Keratinocyte (primary cell): ENCODE measurements around the gene CD276. TPM values are rescaled to one million over a fixed set of nuclear protein-coding genes. Genes with fewer than 3 reads are reported as not detected.

Experiments
- DNase-seq: peaks from one replicate; pipeline ENCODE4 v3.0.0-alpha.2; 2011; ENCODE audit warnings: low read depth, missing footprints, low spot score
- FAIRE-seq: peaks from 2 replicates; lab custom pipeline; 2011; peaks lifted over from hg19 to GRCh38; lab: Jason Lieb, UNC
- H2AFZ ChIP-seq: 2 replicates; pipeline ENCODE4 v1.6.0; 2012; ENCODE audit warnings: low read length, control low read depth, inconsistent platforms; ENCODE audit not compliant: control insufficient read depth
- H3K27ac ChIP-seq: 2 replicates; pipeline ENCODE4 v1.5.1; 2011; ENCODE audit warnings: low read length; ENCODE audit not compliant: control insufficient read depth, insufficient read depth
- H3K27me3 ChIP-seq: 3 replicates; pipeline ENCODE4 v1.6.0; 2011; ENCODE audit warnings: low read length; ENCODE audit not compliant: control insufficient read depth, insufficient read depth; ENCODE audit errors: extremely low read depth
- H3K36me3 ChIP-seq, 2 experiments: 2 replicates in 1 of 2; 3 replicates in 1 of 2; pipeline ENCODE4 v1.5.1; 2011; ENCODE audit warnings: low read length in 2 of 2, mild to moderate bottlenecking in 1 of 2; ENCODE audit not compliant: control insufficient read depth in 2 of 2, insufficient read depth in 2 of 2; ENCODE audit errors: extremely low read depth in 1 of 2
- H3K4me1 ChIP-seq: 3 replicates; pipeline ENCODE4 v1.5.1; 2011; ENCODE audit warnings: low read length; ENCODE audit not compliant: control insufficient read depth, insufficient read depth; ENCODE audit errors: extremely low read depth
- H3K4me2 ChIP-seq: 3 replicates; pipeline ENCODE4 v1.6.0; 2011; ENCODE audit warnings: low read depth, low read length; ENCODE audit not compliant: control insufficient read depth, insufficient read depth; ENCODE audit errors: extremely low read depth
- H3K4me3 ChIP-seq, 3 experiments: fragments of 200-600 bp in 1 of 3; sonication (generic) in 1 of 3; 2 replicates in 2 of 3; 3 replicates in 1 of 3; pipeline ENCODE4 v1.5.1; 2011 to 2016; ENCODE audit warnings: low read length in 3 of 3, mild to moderate bottlenecking in 3 of 3, control low read depth in 2 of 3, inconsistent platforms in 1 of 3, low read depth in 1 of 3, mixed read lengths in 1 of 3, mixed run types in 1 of 3, moderate library complexity in 1 of 3; ENCODE audit not compliant: control insufficient read depth in 2 of 3, insufficient read depth in 2 of 3; ENCODE audit errors: extremely low read depth in 1 of 3
- H3K79me2 ChIP-seq: 2 replicates; pipeline ENCODE4 v1.6.0; 2012; ENCODE audit warnings: low read length; ENCODE audit not compliant: control insufficient read depth, insufficient read depth
- H3K9ac ChIP-seq: 3 replicates; pipeline ENCODE4 v1.6.0; 2011; ENCODE audit warnings: low read length; ENCODE audit not compliant: control insufficient read depth, insufficient read depth; ENCODE audit errors: extremely low read depth
- H3K9me1 ChIP-seq: 3 replicates; pipeline ENCODE4 v1.6.0; 2011; ENCODE audit warnings: low read length; ENCODE audit not compliant: control insufficient read depth, insufficient read depth; ENCODE audit errors: extremely low read depth
- H3K9me3 ChIP-seq: 2 replicates; pipeline ENCODE4 v1.5.1; 2012; ENCODE audit warnings: low read depth, low read length; ENCODE audit not compliant: control insufficient read depth
- H4K20me1 ChIP-seq: 3 replicates; pipeline ENCODE4 v1.6.0; 2011; ENCODE audit warnings: low read length; ENCODE audit not compliant: control insufficient read depth, insufficient read depth; ENCODE audit errors: extremely low read depth
- CTCF ChIP-seq, 3 experiments: IDR thresholded peaks in 1 of 3; conservative IDR thresholded peaks in 1 of 3; optimal IDR thresholded peaks in 1 of 3; 2 replicates in 2 of 3; 3 replicates in 1 of 3; pipeline versions ENCODE3 to v1.5.1; 2011; ENCODE audit warnings: low read length in 3 of 3, mild to moderate bottlenecking in 3 of 3, moderate library complexity in 2 of 3, control low read depth in 1 of 3, inconsistent platforms in 1 of 3; ENCODE audit not compliant: insufficient read depth in 2 of 3; ENCODE audit errors: extremely low read depth in 1 of 3
- EZH2 ChIP-seq: IDR thresholded peaks from one replicate; pipeline ENCODE4 v1.6.1; 2012; ENCODE audit warnings: inconsistent platforms, mild to moderate bottlenecking, low read length, moderate library complexity
- dilution Hi-C: fragments of 300-500 bp; cut with MboI; formaldehyde crosslinking; loops from one replicate; pipeline ENCODE4 v1.7.0; 2020; ENCODE audit warnings: low sequenced_read_pairs; ENCODE audit not compliant: extremely low pct_ligation_motif_present
- polyA plus RNA-seq, 5 experiments: library from polyadenylated mRNA; depleted of rRNA in 3 of 5; stranded (reverse) in 3 of 5; stranded (forward) in 1 of 5; unstranded in 1 of 5; fragments of >200 nt; gene quantifications; 1 replicate in 1 of 5; 2 replicates in 3 of 5; 3 replicates in 1 of 5; pipeline versions ENCODE4 v1.2.1 to v1.2.3, GENCODE V29; 2011 to 2012; ENCODE audit warnings: missing spikeins in 2 of 5, low read depth in 1 of 5, low replicate concordance in 1 of 5

Gene CD276
- polyA plus RNA-seq, 1 donor (not counting 4 experiments of a cell fraction or from before 2014, with no cell fraction given), result 62.9 TPM

- Histone ChIP-seq H3K36me3 (no peaks in the 10 kb centered on the region), H3K9ac (no peak overlapping the region), H3K4me2 (no peak overlapping the region), H3K9me3 (no peaks in the 10 kb centered on the region), H3K4me1 (peaks cover 9% of the 10 kb centered on the region), H2AFZ (no peak overlapping the region), H3K9me1 (no peaks in the 10 kb centered on the region), H4K20me1 (no peaks in the 10 kb centered on the region), H3K79me2 (peaks cover 14% of the 10 kb centered on the region), H3K27me3 (no peaks in the 10 kb centered on the region), H3K27ac (no peak overlapping the region), H3K4me3 (no peak overlapping the region)
- no peak for TF ChIP-seq CTCF (optimal IDR thresholded peaks at IDR 0.05 in 1 of 3, IDR thresholded peaks at IDR 0.05 in 1 of 3, conservative IDR thresholded peaks at IDR 0.05 in 1 of 3; ENCODE audit: extremely low read depth in 1 of 3, insufficient read depth in 2 of 3, low read length in 3 of 3)
- no peak for TF ChIP-seq EZH2
- dilution Hi-C loops, result loop anchor here (25.0 kb wide), 1 partner anchor 94 kb away; no protein-coding TSS in a partner anchor
- DNase-seq (no peak), FAIRE-seq (no peak)
Measured at GRCh38 chr15:73681063-73681462, 3.1 kb upstream of the CD276 start.

- no peaks in the 10 kb centered on the region for H3K9me1 ChIP-seq
- H3K27me3 ChIP-seq, result no peaks in the 10 kb centered on the region
- H3K4me2 ChIP-seq, result no peak overlapping the region
- peaks cover 24% of the 10 kb centered on the region for H3K79me2 ChIP-seq
- FAIRE-seq, result no peak
- no peak for TF ChIP-seq CTCF (optimal IDR thresholded peaks at IDR 0.05 in 1 of 3, IDR thresholded peaks at IDR 0.05 in 1 of 3, conservative IDR thresholded peaks at IDR 0.05 in 1 of 3; ENCODE audit: extremely low read depth in 1 of 3, insufficient read depth in 2 of 3, low read length in 3 of 3)
- TF ChIP-seq EZH2, result no peak
- no peaks in the 10 kb centered on the region for H3K36me3 ChIP-seq
- H4K20me1 ChIP-seq, result no peaks in the 10 kb centered on the region
- no peak overlapping the region for H3K9ac ChIP-seq
- no peak for DNase-seq
- dilution Hi-C loops, result loop anchor here (25.0 kb wide), 1 partner anchor 95 kb away; no protein-coding TSS in a partner anchor
- no peak overlapping the region for H3K4me3 ChIP-seq
- no peak overlapping the region for H3K27ac ChIP-seq
- no peaks in the 10 kb centered on the region for H3K9me3 ChIP-seq
- peaks cover 19% of the 10 kb centered on the region for H3K4me1 ChIP-seq
- no peak overlapping the region for H2AFZ ChIP-seq
Measured at GRCh38 chr15:73681856-73682599, 2.2 kb upstream of the CD276 start.
